GM18867 (cell line): ENCODE data around the gene MOSPD3.

Source experiments
- ATAC-seq: cut with Tn5 transposase; IDR thresholded peaks from one replicate; pipeline ENCODE4 v1.9.1; 2021; ENCODE audit warnings: mild to moderate bottlenecking, moderate library complexity; ENCODE audit not compliant: unreplicated experiment

MOSPD3 gene

GRCh38 chr7:100575206-100575631 lies 37.1 kb upstream of the MOSPD3 start:
- ATAC-seq = no peak

GRCh38 chr7:100575746-100576383 lies 36.5 kb upstream of the MOSPD3 start:
- no peak for ATAC-seq

GRCh38 chr7:100576384-100576993 lies 35.9 kb upstream of the MOSPD3 start:
- ATAC-seq = no peak

GRCh38 chr7:100577103-100577502 lies 35.2 kb upstream of the MOSPD3 start:
- no peak for ATAC-seq

GRCh38 chr7:100577507-100577906 lies 34.8 kb upstream of the MOSPD3 start:
- ATAC-seq = no peak

- ATAC-seq = no peak
These were observed 33.8 kb upstream of the MOSPD3 start for GRCh38 chr7:100578246-100579183.

- ATAC-seq = no peak
These were observed 31.7 kb upstream of the MOSPD3 start for GRCh38 chr7:100580466-100581283.

- ATAC-seq = no peak
These were observed 30.2 kb upstream of the MOSPD3 start for GRCh38 chr7:100582041-100582579.

GRCh38 chr7:100582650-100583049 lies 29.7 kb upstream of the MOSPD3 start:
- ATAC-seq = no peak

GRCh38 chr7:100583132-100584053 lies 28.9 kb upstream of the MOSPD3 start:
- ATAC-seq = no peak

GRCh38 chr7:100584054-100584682 lies 28.2 kb upstream of the MOSPD3 start:
- no peak for ATAC-seq

- ATAC-seq = no peak
These were observed 27.4 kb upstream of the MOSPD3 start for GRCh38 chr7:100584683-100585510.

GRCh38 chr7:100585511-100586265 lies 26.7 kb upstream of the MOSPD3 start, which contains the start of gene LRCH4:
TSS of gene LRCH4 (minus strand) at chr7:100586129. CDS start at chr7:100586100, 29 bp downstream.
- ATAC-seq = peak; percentile 27

- ATAC-seq = peak; percentile 85
These were observed 25.9 kb upstream of the MOSPD3 start, which contains the start of gene FBXO24 for GRCh38 chr7:100586266-100587025. TSS of gene FBXO24 (plus strand) at chr7:100586328. CDS start at chr7:100586626, 298 bp downstream.

GRCh38 chr7:100588438-100588837 lies 23.9 kb upstream of the MOSPD3 start:
- ATAC-seq = no peak

- no peak for ATAC-seq
These were observed 22.9 kb upstream of the MOSPD3 start for GRCh38 chr7:100589341-100589947.
